ENCODE results near the gene PHACTR1.

Gene PHACTR1

GRCh38 chr6:13038315-13038714 is 321.7 kb downstream of the PHACTR1 start:
- no peak for DNase-seq

GRCh38 chr6:13038741-13039190 is 322.2 kb downstream of the PHACTR1 start:
- no peak for DNase-seq

- no peak for DNase-seq
These were observed 327.8 kb downstream of the PHACTR1 start for GRCh38 chr6:13044390-13044789.

GRCh38 chr6:13044896-13045295 is 328.3 kb downstream of the PHACTR1 start:
- DNase-seq: no peak

GRCh38 chr6:13045676-13046075 is 329.1 kb downstream of the PHACTR1 start:
- no peak for DNase-seq

DNA sequence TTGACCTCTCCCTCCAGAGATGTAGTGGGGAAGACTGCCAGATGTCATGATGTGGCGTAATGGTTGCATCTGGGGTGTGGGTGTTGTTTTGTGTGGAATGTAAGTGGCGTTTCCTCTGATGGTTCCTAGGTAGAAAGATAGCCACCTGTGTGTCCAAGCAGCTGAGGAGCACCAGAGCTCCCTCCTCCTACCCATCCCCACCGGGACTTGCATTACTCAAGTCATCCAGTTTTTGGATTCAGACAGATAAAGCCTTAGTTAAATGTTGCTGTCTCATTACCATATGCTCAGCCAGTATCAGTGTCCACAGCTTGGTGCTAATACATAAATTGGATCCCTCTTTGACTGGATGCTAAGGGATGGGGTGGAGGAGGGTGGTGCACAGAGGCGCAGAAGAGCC is 329.5 kb downstream of the PHACTR1 start:
- DNase-seq: no peak

DNA sequence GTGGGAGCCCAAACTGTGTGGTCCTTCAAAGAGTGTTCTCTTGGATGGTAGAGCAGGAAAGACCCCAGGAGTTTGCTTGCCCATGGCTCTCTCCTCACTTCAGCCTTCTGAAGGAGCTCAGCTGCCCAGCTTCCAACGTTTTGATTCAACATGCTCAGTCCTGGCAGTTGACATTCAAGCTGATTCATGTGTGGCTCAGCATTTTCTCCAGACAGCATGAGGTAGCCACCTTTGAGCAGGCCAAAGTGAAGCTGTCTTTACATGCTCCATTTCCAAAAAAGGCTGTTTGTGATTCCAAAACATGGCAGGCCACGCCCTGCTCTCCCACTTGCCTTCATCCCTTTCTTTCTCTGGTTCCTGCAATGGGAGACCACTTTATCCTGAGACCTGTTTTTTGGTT is 331.5 kb downstream of the PHACTR1 start:
- no peak for DNase-seq

DNA sequence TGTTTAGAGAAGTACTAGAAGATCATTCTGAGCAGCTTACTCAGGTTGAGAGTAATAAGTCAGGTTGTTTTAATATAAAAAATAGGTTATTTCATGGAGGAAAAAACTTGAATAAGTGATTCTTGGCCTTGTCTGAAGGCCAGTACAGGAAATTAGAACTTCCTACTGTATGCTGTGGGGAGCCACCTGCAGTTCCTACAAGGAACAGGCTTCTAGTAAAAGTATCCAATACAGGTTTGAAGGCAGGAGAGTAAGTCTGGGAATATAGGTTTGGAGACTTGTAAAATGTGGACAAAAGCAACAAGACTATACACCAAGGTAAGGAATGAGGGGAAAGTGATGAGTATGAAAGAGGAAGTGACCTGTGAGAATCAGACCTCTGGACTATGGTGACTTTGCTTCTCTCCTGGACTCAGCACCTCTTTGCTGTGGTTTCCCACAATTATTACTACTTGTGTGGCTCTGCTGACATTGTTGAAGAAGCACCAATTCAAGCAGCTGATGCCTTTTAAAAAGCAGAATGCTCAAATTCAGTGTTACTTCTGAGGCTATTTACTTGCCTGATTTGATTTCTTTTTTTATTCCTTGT is 333.2 kb downstream of the PHACTR1 start:
- DNase-seq: no peak

- no peak for DNase-seq
These were observed 336.5 kb downstream of the PHACTR1 start for GRCh38 chr6:13053006-13053461.

DNA sequence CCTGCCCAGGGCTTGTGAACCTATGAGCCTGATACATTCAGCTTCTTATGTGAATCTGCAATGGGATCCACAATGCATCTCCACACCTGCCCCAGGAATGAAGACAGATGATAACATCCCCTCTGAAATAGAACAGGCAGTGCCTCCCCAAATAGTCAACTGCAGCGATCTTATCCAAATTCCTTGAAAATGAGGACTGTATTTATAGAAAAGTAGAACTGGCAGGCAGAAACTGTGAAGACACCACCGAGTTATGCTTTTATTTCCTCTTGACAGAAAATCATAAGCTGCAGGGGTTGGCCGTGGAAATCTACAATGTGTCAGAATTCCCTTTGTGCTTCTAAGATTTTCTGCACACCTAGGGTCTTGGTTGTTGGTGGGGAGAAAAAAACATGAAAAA is 341.5 kb downstream of the PHACTR1 start:
- DNase-seq: no peak

DNA sequence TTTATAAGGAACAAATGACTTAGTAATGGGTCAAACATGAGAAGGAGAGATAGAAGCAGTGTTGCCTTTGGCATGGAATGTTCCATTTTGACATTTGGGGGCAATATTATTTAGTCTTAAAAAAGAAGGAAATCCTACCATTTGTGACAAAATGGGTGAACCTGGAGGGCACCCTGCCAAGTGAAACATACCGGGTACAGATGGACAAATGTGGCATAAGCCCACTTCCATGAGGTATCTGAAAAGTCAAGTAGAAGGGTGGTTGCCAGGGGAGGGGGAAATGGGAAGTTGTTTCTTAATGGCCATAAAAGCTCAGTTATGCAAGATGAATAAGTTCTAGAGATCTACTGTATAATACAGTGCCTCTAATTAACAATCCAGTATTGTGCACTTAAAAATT is 342.5 kb downstream of the PHACTR1 start:
- DNase-seq: no peak

GRCh38 chr6:13063300-13063918 is 346.8 kb downstream of the PHACTR1 start:
- no peak for DNase-seq

- no peak for DNase-seq
These were observed 349.0 kb downstream of the PHACTR1 start for GRCh38 chr6:13065581-13065980.

- no peak for DNase-seq
These were observed 349.5 kb downstream of the PHACTR1 start for GRCh38 chr6:13066050-13066449.

DNA sequence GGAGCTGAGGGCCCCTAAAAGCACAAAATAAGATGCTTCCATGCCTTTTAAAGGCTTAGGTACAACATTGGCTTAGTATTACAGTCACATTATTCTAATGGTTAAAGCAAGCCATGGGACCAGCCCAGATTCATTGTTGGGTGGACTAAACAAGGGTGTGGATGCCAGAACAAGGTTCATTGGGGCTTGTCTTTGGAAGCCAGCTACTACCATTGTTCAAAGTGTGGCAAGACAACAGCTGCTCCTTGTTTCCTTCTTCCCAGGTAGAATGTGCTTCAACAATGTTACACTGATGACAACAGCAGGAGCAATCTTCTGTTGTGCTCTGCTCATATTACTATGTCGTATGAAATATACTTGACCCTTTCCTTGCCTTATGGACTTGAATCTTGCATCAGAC is 350.3 kb downstream of the PHACTR1 start:
- no peak for DNase-seq

- DNase-seq: no peak
These were observed 352.1 kb downstream of the PHACTR1 start for GRCh38 chr6:13068586-13069210.

- no peak for DNase-seq
These were observed 355.2 kb downstream of the PHACTR1 start for GRCh38 chr6:13071550-13072345.

DNA sequence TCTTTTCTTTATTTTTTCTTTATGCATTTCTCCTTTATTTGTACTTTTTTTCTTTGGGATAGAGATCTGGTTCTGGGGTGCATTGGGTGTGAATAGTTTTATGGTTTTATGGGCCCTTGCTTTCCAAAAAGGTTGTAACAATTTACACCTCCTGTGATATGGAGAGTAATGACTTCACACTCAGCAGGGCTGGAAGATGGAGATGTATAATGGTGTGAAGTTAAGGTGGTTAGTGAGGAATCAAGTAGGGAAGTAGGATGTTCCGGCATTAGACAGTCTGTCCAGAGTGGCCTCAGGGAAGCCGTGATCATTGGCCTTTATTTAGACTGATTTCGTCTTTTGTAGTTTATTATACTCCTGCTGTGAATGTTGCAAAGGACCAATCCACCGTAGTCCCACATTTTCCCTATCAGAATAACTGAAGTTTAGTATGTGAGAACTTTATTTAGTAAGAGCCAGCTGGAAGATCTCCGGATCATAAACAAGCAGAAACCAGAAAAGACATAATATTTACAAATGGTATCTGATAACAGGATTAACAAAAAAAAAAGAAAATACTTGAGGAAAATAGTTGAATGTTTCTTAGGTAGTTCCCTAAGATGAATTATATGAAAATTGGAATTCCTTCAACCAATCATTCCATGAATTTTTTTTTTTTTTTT is 356.2 kb downstream of the PHACTR1 start:
- DNase-seq: no peak

DNA sequence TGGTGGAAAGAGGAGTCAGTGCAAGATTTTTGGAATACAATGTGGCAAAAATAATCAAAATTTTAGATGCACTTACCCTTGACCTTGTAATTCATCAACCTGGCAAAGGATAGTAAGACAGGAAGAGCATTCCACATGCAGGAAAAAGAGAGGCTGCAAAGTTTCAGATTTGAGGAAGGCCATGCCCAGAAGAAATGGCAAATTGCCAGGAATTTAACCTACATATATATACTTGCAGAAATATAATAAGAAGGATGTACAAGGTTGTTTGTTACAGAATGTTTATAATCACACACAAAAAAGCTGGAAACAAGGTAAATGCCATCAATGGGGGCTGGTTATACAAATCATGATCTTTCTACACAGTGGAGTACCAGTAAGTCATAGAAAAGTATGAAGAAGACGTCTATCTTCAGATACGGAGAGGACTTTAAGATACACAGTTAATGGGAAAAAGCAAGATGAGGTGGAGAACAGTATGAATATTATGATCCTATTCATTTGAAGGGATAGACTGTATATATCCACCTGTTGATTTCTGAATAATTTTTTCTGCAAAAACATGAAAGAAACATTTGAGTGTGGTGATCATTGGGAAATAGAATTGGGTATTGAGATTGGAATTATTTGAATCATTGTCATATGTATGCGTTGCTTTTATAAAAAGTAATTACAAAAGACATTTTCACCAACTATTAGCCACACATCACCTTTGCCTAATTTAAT is 358.0 kb downstream of the PHACTR1 start:
- DNase-seq: no peak

- DNase-seq: no peak
These were observed 358.7 kb downstream of the PHACTR1 start for GRCh38 chr6:13075141-13075845.

DNA sequence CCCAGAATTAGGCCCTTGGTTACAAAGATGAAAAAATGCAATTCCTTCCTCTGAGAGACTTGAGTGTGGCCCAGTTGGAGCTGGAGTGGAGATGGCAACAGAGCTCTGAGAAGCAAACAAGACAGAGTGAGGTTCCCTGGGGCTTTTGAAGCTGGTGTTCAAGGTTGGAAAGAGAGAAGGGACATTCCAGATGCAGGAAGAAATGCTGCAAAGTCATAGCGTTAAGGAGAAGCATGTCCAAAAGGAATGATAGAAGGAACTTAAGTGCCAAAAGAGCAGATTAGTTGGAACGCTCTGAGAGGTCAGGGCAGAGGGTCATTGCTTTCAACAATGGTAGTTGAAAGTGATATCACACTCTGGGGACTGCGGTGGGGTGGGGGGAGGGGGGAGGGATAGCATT is 360.0 kb downstream of the PHACTR1 start:
- no peak for DNase-seq

- no peak for DNase-seq
These were observed 360.6 kb downstream of the PHACTR1 start for GRCh38 chr6:13077117-13077516.

Data from central memory CD4-positive, alpha-beta T cell (primary cell).